BLaER1 treated with 17β-estradiol and CSF1 and Interleukin-3, amounts not matched to agents 10 nM and 100 nM (cell line): ENCODE results near the gene SUN2.

Source experiments
- H3K27ac ChIP-seq, 11 experiments: shearing (Covaris generic); formaldehyde crosslinking; 2 replicates each; pipeline ENCODE4 v1.8.1; 2022
- H3K27me3 ChIP-seq, 11 experiments: shearing (Covaris generic); formaldehyde crosslinking; 2 replicates each; pipeline ENCODE4 v1.8.1; 2022
- H3K36me3 ChIP-seq, 11 experiments: shearing (Covaris generic); formaldehyde crosslinking; 2 replicates each; pipeline ENCODE4 v1.8.1; 2022
- H3K4me1 ChIP-seq, 10 experiments: shearing (Covaris generic); formaldehyde crosslinking; 2 replicates each; pipeline ENCODE4 v1.8.1; 2022
- H3K4me2 ChIP-seq, 11 experiments: shearing (Covaris generic); formaldehyde crosslinking; 2 replicates each; pipeline ENCODE4 v1.8.1; 2022
- H3K4me3 ChIP-seq, 10 experiments: shearing (Covaris generic); formaldehyde crosslinking; 2 replicates each; pipeline ENCODE4 v1.8.1; 2022
- H3K9ac ChIP-seq, 11 experiments: shearing (Covaris generic); formaldehyde crosslinking; 2 replicates each; pipeline ENCODE4 v1.8.1; 2022
- H3K9me3 ChIP-seq, 11 experiments: shearing (Covaris generic); formaldehyde crosslinking; replicated peaks in 1 of 11; 2 replicates each; pipeline ENCODE4 v1.8.1; 2022
- H4K20me1 ChIP-seq, 11 experiments: shearing (Covaris generic); formaldehyde crosslinking; 2 replicates each; pipeline ENCODE4 v1.8.1; 2022
- Cebpa-rat ChIP-seq, 11 experiments: shearing (Covaris generic); IDR thresholded peaks; 2 replicates each; pipeline ENCODE4 v1.8.1; 2022

SUN2 gene

DNA sequence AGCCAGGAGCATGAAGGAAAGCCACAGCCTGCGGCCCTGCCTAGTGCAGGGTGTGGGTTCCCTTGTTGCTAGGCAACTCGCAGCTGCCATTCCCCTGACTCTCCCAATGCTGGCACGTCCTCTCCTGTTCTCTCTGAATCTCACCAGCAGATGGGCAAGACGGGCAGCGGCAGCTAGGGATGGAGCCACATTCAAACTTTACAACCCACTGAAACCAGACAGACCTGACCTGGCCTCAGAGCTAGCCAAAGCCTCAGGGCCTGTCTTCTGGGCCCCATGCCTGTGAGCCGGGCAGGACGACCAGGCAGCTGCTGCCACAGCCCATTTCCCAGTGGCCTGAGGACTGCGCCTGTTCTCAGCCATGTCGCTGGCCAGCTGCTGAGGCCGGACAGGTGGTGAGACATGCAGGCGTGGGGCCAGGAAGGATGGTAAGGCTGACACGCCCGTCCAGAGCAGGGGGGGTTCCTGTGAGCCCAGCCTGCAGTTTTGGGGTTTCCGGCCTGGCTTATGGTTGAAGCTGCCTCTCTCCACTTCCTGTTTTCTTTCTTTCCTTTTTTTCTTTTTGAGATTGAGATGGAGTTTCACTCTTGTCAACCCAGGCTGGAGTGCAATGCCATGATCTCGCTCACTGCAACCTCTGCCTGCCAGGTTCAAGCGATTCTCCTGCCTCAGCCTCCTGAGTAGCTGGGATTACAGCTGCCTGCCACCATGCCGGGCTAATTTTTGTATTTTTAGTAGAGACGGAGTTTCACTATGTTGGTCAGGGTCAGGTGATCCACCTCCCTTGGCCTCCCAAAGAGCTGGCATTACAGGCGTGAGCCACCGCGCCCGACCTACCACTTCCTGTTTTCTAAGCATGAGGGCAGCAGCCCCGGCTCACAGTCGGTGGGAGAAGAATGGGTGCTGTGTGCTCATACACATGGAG, 4.1 kb downstream of the SUN2 start:
- Histone ChIP-seq H3K27me3 (no peaks in the 10 kb centered on the region), H3K27ac (peak overlapping the region; percentile 57 to 99 (median 98)), H4K20me1 (peaks cover 29 to 68% (median 49%) of the 10 kb centered on the region in 11 experiments; a peak in 21 of 22 replicates), H3K4me3 (peak overlapping the region; percentile 33 to 99 (median 94)), H3K9me3 (no peaks in the 10 kb centered on the region), H3K36me3 (peaks cover 48 to 71% (median 65%) of the 10 kb centered on the region in 11 experiments), H3K9ac (peak overlapping the region; percentile 64 to 98 (median 97); a peak in 21 of 22 replicates), H3K4me1 (peaks cover 50 to 67% (median 58%) of the 10 kb centered on the region in 10 experiments), H3K4me2 (peak overlapping the region; percentile 86 to 100 (median 98))
- no peak for TF ChIP-seq Cebpa-rat (IDR thresholded peaks at IDR 0.05)

DNA sequence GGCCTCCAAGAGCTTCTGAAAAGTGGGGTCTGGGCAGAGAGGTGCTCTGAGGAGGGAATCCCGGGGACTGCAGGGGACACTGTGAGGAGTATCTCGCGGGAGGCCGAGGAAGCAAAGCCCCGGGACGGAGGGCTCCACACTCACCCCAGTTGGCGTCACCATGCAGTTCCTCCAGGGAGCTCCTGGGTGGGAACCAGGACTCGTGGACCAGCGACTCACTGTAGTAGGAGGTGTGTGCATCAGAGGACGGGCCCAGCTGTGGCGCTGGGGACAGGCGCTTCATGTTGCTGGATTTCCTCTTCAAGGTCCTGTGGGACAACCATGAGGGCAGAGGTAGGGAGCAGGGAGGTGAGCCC, 4.8 kb downstream of the SUN2 start:
- peak overlapping the region; percentile 33 to 99 (median 94); a peak in 19 of 20 replicates for H3K4me3 ChIP-seq
- H3K9ac ChIP-seq: peak overlapping the region; percentile 58 to 98 (median 97); a peak in 21 of 22 replicates
- H4K20me1 ChIP-seq: peaks cover 30 to 73% (median 56%) of the 10 kb centered on the region in 11 experiments; a peak in 21 of 22 replicates
- H3K36me3 ChIP-seq: peaks cover 54 to 78% (median 72%) of the 10 kb centered on the region in 11 experiments
- H3K9me3 ChIP-seq: no peaks in the 10 kb centered on the region
- H3K27me3 ChIP-seq: no peaks in the 10 kb centered on the region
- TF ChIP-seq Cebpa-rat (IDR thresholded peaks at IDR 0.05): no peak
- H3K4me2 ChIP-seq: peak overlapping the region; percentile 86 to 100 (median 98)
- H3K4me1 ChIP-seq: peaks cover 46 to 61% (median 54%) of the 10 kb centered on the region in 10 experiments
- H3K27ac ChIP-seq: peak overlapping the region; percentile 57 to 99 (median 98); a peak in 21 of 22 replicates

DNA sequence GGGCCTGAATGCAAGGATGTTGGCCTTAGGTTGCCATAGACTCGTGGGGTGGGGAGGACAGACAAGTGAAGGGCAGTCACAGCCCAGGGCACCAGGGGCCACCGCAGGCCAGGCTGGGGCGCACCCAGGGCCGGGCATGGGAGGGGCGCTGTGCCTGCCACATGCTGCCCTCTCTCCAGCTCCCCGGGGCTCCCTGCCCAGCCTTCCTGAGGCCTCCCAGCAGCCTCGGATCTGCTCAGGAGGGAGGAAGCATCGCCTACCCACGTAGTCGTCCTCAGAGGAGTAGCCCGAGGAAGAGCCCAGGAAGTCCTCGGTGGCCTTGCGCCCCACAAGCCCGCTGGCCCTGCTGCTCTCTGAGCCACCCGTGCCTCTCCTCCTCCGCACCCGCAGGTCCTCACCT, 5.2 kb downstream of the SUN2 start:
- Histone ChIP-seq H3K4me2 (peak overlapping the region; percentile 86 to 100 (median 98)), H3K9ac (peak overlapping the region; percentile 58 to 98 (median 97); a peak in 21 of 22 replicates), H3K27me3 (no peaks in the 10 kb centered on the region), H3K9me3 (no peaks in the 10 kb centered on the region), H3K36me3 (peaks cover 58 to 82% (median 76%) of the 10 kb centered on the region in 11 experiments), H4K20me1 (peaks cover 34 to 77% (median 60%) of the 10 kb centered on the region in 11 experiments; a peak in 21 of 22 replicates), H3K4me1 (peaks cover 46 to 61% (median 54%) of the 10 kb centered on the region in 10 experiments), H3K4me3 (peak overlapping the region; percentile 33 to 99 (median 94); a peak in 18 of 20 replicates), H3K27ac (peak overlapping the region; percentile 57 to 99 (median 98); a peak in 21 of 22 replicates)
- no peak for TF ChIP-seq Cebpa-rat (IDR thresholded peaks at IDR 0.05)

DNA sequence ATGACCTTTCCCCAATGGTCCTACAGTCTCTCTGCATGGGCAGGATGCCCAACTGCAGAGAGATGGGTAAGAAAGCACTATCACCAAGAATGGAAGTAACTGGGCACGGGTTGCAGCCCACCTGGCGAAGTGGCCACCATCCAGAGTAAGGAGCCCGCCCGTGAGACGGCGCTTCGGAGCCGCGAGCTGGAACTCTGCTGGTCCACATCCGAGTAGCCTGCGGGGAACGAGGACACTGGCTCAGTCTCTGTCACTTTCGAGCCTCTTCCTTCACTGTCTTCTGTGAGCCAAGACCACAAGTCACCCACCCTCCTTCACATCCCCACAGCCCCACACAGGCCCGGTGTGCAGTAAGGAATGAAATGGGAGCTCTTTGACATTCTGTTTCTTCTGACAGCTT, 5.7 kb downstream of the SUN2 start:
- peaks cover 37 to 83% (median 65%) of the 10 kb centered on the region in 11 experiments; a peak in 21 of 22 replicates for H4K20me1 ChIP-seq
- peaks cover 64 to 87% (median 81%) of the 10 kb centered on the region in 11 experiments for H3K36me3 ChIP-seq

DNA sequence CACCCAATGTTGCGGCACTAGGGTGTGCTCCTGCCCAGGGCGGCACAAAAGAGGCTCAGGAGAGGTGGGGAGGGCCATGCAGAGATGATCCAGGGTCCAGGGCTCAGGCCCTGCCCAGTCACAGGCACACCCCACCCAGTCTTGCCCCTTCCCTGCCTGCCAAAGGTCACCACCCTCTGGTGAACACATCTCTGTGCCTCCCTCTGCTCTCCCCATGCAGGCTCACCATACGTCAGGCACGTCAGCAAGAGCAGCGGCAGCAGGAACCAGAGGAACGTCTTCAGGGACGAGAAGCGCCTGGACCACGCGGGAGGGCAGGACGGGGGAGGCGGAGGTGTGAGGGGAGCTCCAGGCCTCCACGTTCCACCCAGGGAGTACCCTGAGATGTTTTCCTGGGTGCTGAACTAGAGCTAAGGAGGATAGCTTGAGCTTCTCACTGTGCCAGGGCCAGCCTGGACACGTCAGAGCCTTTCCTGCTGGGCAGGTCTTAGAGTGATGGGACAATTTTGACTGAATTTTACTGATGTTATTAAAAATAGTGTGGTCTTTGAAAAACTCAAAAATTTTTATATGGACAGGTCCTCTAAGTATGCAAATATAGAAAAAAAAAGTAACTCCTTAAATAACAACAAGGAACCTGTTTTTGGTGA, 7.2 kb downstream of the SUN2 start:
- no peaks in the 10 kb centered on the region for H3K27me3 ChIP-seq
- H3K27ac ChIP-seq: peak overlapping the region in 7 of 11 experiments; percentile 11 to 99 (median 38); a peak in 11 of 22 replicates
- H3K4me3 ChIP-seq: no peak overlapping the region
- H3K9ac ChIP-seq: peak overlapping the region in 9 of 11 experiments; percentile 1 to 51 (median 39); a peak in 14 of 22 replicates
- no peak for TF ChIP-seq Cebpa-rat (IDR thresholded peaks at IDR 0.05)
- H4K20me1 ChIP-seq: peaks cover 43 to 85% (median 80%) of the 10 kb centered on the region in 11 experiments; a peak in 21 of 22 replicates
- peaks cover 39 to 55% (median 48%) of the 10 kb centered on the region in 10 experiments for H3K4me1 ChIP-seq
- H3K9me3 ChIP-seq: no peaks in the 10 kb centered on the region
- peaks cover 79 to 95% (median 94%) of the 10 kb centered on the region in 11 experiments for H3K36me3 ChIP-seq
- peak overlapping the region in 2 of 11 experiments; percentile 8 to 18; a peak in 2 of 22 replicates for H3K4me2 ChIP-seq

More for the DNA sequence above, 5.7 kb downstream of the SUN2 start:
- peaks cover 46 to 61% (median 54%) of the 10 kb centered on the region in 10 experiments for H3K4me1 ChIP-seq
- H3K4me2 ChIP-seq: peak overlapping the region; percentile 86 to 100 (median 98)
- H3K9me3 ChIP-seq: no peaks in the 10 kb centered on the region
- H3K9ac ChIP-seq: peak overlapping the region in 10 of 11 experiments; percentile 58 to 98 (median 98); a peak in 15 of 22 replicates
- TF ChIP-seq Cebpa-rat (IDR thresholded peaks at IDR 0.05): no peak
- peak overlapping the region in 9 of 11 experiments; percentile 74 to 99 (median 98); a peak in 15 of 22 replicates for H3K27ac ChIP-seq
- no peaks in the 10 kb centered on the region for H3K27me3 ChIP-seq
- H3K4me3 ChIP-seq: peak overlapping the region in 6 of 10 experiments; percentile 93 to 98 (median 94); a peak in 9 of 20 replicates

DNA sequence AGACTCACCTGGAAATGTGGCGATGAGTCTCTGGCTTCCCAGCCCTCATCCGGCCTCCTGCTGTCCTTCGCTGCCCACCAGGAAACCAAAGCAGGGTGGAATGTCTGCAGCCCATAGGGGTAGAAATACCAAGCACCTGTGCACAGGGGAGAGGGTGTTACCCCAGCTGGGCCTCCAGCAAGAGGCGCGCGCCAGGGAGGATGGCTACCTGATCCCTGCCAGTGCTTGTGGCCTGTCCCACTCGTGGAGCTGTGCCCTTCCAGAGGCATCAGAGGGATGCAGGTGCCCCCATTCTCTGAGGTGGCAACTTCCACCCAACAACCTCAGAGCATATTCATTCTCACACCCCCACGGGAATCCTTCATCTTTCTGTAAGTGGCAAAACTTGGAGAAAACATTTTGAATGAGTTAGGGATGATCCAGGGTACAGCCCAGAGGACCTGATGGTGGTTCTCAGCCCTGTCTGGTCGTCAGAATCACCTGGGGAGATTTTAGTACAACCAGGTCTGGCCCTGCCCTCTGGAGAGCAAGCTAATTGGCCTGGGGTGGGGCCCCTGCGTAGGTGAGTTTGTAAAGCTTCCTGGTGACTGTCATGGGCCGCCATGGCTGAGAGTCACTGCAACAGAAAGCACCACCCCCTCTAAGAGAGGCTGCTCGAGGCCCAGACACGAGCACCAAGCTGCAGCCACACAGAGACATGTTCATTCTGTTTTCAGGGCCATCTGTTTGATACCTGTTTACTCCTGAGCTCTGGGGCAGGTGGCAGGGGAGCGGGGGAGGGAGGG, 9.9 kb downstream of the SUN2 start:
- H4K20me1 ChIP-seq: peaks cover 62 to 100% (median 98%) of the 10 kb centered on the region in 11 experiments; a peak in 21 of 22 replicates
- H3K4me1 ChIP-seq: peaks cover 12 to 42% (median 31%) of the 10 kb centered on the region in 10 experiments
- no peak overlapping the region for H3K4me2 ChIP-seq
- no peak overlapping the region; a peak in 1 of 22 replicates for H3K9ac ChIP-seq
- H3K27me3 ChIP-seq: no peaks in the 10 kb centered on the region
- no peaks in the 10 kb centered on the region for H3K9me3 ChIP-seq
- H3K36me3 ChIP-seq: peaks cover 100% of the 10 kb centered on the region in 11 experiments
- H3K4me3 ChIP-seq: no peak overlapping the region
- H3K27ac ChIP-seq: peak overlapping the region in 1 of 11 experiments; percentile 3; a peak in 1 of 22 replicates
- no peak for TF ChIP-seq Cebpa-rat (IDR thresholded peaks at IDR 0.05)

DNA sequence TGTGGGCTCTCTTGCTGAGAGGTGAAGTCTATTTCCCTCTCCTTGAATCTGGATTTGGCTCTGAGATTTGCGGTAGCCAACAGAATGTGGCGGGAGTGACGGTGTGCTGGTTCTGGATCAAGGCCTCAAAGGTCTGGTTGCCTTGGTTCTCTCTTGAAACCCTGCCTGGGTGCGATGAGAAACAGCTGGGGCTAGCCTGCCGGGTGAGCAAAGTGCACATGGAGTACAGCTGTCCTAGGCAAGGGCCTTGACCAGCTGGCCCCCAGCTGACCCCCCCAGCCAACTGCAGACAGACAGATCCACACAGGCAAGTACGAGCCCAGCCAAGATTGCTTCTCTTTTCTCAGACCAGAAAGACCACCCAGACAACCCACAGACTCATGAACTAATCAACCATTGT, 10.8 kb downstream of the SUN2 start:
- TF ChIP-seq Cebpa-rat (IDR thresholded peaks at IDR 0.05): no peak
- Histone ChIP-seq H3K9me3 (no peaks in the 10 kb centered on the region), H3K27me3 (no peaks in the 10 kb centered on the region), H3K4me2 (no peak overlapping the region), H3K4me1 (peaks cover 3 to 42% (median 31%) of the 10 kb centered on the region in 10 experiments), H3K9ac (peak overlapping the region in 1 of 11 experiments; percentile 10; a peak in 2 of 22 replicates), H3K36me3 (peaks cover 100% of the 10 kb centered on the region in 11 experiments), H4K20me1 (peaks cover 62 to 100% (median 98%) of the 10 kb centered on the region in 11 experiments; a peak in 21 of 22 replicates), H3K27ac (no peak overlapping the region; a peak in 1 of 22 replicates), H3K4me3 (no peak overlapping the region)
